ENCODE results near the gene NRP2. TPM values are rescaled to one million over a fixed set of nuclear protein-coding genes. Genes with fewer than 3 reads are reported as not detected.

Gene NRP2
- total RNA-seq, 4 donors from 2014 or later: 4.0 to 11.5 (median 5.9) TPM

DNA sequence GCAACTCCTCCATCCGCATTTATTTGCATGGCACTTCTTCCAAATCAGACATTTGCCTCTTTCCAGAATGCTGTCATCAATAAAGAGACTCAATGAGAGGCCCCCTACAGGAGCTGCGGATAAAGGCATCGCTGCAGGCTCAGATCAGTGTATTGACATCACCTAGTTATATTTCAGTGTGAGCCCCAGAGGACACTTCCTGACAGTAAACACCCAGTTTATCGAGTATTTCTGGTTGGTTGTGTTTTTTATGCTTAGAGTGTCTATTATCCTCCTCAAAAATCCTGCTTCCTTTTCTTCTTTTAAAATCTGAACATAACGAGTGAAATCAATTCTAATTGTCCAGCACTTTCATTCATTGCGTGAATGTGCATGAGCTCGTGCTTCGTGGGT, 38.8 kb downstream of the NRP2 start:
- H3K4me3 ChIP-seq (ENCODE audit: low read depth, poor library complexity, severe bottlenecking): no peak overlapping the region
- TF ChIP-seq POLR2A (IDR thresholded peaks at IDR 0.05): no peak
- TF ChIP-seq, protein P1, sequence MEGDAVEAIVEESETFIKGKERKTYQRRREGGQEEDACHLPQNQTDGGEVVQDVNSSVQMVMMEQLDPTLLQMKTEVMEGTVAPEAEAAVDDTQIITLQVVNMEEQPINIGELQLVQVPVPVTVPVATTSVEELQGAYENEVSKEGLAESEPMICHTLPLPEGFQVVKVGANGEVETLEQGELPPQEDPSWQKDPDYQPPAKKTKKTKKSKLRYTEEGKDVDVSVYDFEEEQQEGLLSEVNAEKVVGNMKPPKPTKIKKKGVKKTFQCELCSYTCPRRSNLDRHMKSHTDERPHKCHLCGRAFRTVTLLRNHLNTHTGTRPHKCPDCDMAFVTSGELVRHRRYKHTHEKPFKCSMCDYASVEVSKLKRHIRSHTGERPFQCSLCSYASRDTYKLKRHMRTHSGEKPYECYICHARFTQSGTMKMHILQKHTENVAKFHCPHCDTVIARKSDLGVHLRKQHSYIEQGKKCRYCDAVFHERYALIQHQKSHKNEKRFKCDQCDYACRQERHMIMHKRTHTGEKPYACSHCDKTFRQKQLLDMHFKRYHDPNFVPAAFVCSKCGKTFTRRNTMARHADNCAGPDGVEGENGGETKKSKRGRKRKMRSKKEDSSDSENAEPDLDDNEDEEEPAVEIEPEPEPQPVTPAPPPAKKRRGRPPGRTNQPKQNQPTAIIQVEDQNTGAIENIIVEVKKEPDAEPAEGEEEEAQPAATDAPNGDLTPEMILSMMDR (IDR thresholded peaks at IDR 0.05): no peak
- intact Hi-C loops (cut with DNase I; ENCODE audit: low total_unique reads): no loop called here
- DNase-seq (ENCODE audit: low spot score in 2 of 2): no peak
- 79 to 85% methylated on average over 8 of the region's 8 CpGs for WGBS, 2 donors

DNA sequence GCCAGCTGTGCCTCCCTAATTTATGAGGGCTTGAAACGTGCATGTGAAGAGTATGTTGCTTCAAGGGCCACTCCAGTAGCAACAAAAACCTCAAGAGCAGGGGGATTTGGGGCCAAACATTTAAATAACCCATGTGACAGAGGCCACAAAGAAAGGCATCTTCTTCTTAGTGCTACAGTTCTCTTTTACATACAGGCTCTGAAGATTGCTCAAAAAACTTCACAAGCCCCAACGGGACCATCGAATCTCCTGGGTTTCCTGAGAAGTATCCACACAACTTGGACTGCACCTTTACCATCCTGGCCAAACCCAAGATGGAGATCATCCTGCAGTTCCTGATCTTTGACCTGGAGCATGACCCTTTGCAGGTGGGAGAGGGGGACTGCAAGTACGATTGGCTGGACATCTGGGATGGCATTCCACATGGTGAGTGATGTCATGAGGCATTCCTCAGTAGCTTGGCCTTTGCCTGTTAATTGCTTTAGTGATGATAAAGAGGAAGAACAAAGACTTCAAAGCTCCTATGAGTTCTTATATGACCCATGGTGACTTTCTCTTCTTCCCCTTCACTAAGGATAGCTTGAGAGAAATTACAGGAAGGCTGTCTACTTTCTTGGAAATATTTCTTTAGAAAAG, 40.1 kb downstream of the NRP2 start:
- no peak overlapping the region for H3K4me3 ChIP-seq (ENCODE audit: low read depth, poor library complexity, severe bottlenecking)
- intact Hi-C loops (cut with DNase I; ENCODE audit: low total_unique reads): no loop called here
- 78 to 85% methylated on average over 4 of the region's 4 CpGs for WGBS, 2 donors
- no peak for TF ChIP-seq POLR2A (IDR thresholded peaks at IDR 0.05)
- TF ChIP-seq, protein P1 (IDR thresholded peaks at IDR 0.05): no peak
- no peak for DNase-seq (ENCODE audit: low spot score in 2 of 2)

DNA sequence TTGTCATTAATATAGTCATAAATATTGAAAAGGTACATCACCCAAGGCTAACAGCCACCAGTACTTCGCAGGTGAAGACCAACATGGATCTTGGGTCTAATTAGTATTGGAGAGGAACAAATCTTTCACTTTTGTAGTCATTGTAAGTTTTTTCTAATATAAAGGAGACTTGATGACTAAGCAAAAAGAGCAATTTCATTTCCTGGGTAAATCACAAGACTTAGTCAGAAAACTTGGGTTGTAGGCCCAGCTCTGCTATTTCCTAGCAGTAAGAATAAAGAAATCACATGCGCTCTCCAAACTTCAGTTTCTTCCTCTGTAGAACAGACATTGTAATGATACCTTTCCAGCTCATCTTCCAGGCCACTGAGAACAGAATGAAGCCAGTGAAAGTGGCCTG, 40.9 kb downstream of the NRP2 start:
- no peak overlapping the region for H3K4me3 ChIP-seq (ENCODE audit: low read depth, poor library complexity, severe bottlenecking)
- intact Hi-C loops (cut with DNase I; ENCODE audit: low total_unique reads): no loop called here
- 93 to 97% methylated on average over 2 of the region's 2 CpGs for WGBS, 2 donors
- TF ChIP-seq, protein P1 (IDR thresholded peaks at IDR 0.05): no peak
- no peak for DNase-seq (ENCODE audit: low spot score in 2 of 2)

- no peak for DNase-seq (ENCODE audit: low spot score in 2 of 2)
- TF ChIP-seq POLR2A (IDR thresholded peaks at IDR 0.05): no peak
- TF ChIP-seq, protein P1 (IDR thresholded peaks at IDR 0.05): no peak
- intact Hi-C loops (cut with DNase I; ENCODE audit: low total_unique reads): no loop called here
- 93 to 95% methylated on average over 5 of the region's 5 CpGs for WGBS, 2 donors
- H3K4me3 ChIP-seq (ENCODE audit: low read depth, poor library complexity, severe bottlenecking): no peak overlapping the region
These were observed 42.8 kb downstream of the NRP2 start for GRCh38 chr2:205725059-205725458.

- intact Hi-C loops (cut with DNase I; ENCODE audit: low total_unique reads): no loop called here
- 92 to 94% methylated on average over 4 of the region's 4 CpGs for WGBS, 2 donors
- TF ChIP-seq, protein P1 (IDR thresholded peaks at IDR 0.05): no peak
- no peak for TF ChIP-seq POLR2A (IDR thresholded peaks at IDR 0.05)
- no peak for DNase-seq (ENCODE audit: low spot score in 2 of 2)
- no peak overlapping the region for H3K4me3 ChIP-seq (ENCODE audit: low read depth, poor library complexity, severe bottlenecking)
These were observed 44.2 kb downstream of the NRP2 start for GRCh38 chr2:205726506-205726905.

- 84 to 93% methylated on average over 2 of the region's 2 CpGs for WGBS, 2 donors
- intact Hi-C loops (cut with DNase I; ENCODE audit: low total_unique reads): no loop called here
- H3K4me3 ChIP-seq (ENCODE audit: low read depth, poor library complexity, severe bottlenecking): no peak overlapping the region
- TF ChIP-seq, protein P1 (IDR thresholded peaks at IDR 0.05): no peak
- TF ChIP-seq POLR2A (IDR thresholded peaks at IDR 0.05): no peak
- no peak for DNase-seq (ENCODE audit: low spot score in 2 of 2)
These were observed 44.9 kb downstream of the NRP2 start for GRCh38 chr2:205727174-205727573.
